ENCODE measurements around the gene RARG. TPM values are rescaled to one million over a fixed set of nuclear protein-coding genes. Genes with fewer than 3 reads are reported as not detected.

The RARG gene
- polyA plus RNA-seq, 3 donors from 2014 or later: 2.9 to 10.1 (median 4.7) TPM

- Mint-ChIP-seq H3K4me3 (peak overlapping the region in 1 of 5 donors; percentile 44), H3K27ac (peak overlapping the region in 4 of 6 donors; percentile 34 to 81 (median 64)), H3K9me3 (no peaks in the 10 kb centered on the region), H3K27me3 (ENCODE audit: low read depth in 3 of 3) (peaks cover 2 to 12% (median 4%) of the 10 kb centered on the region in 3 donors), H3K4me1 (peaks cover 41 to 46% of the 10 kb centered on the region in 2 donors), H3K36me3 (no peaks in the 10 kb centered on the region)
- no peak for DNase-seq
Measured at GRCh38 chr12:53235742-53236442, 3.9 kb upstream of the RARG start.

- Mint-ChIP-seq H3K27me3 (ENCODE audit: low read depth in 3 of 3) (peaks cover 2 to 12% (median 4%) of the 10 kb centered on the region in 3 donors), H3K9me3 (no peaks in the 10 kb centered on the region), H3K27ac (no peak overlapping the region), H3K4me3 (peak overlapping the region in 1 of 5 donors; percentile 21), H3K4me1 (peaks cover 41 to 48% of the 10 kb centered on the region in 2 donors), H3K36me3 (no peaks in the 10 kb centered on the region)
- no peak for DNase-seq
Measured at GRCh38 chr12:53235164-53235563, 3.2 kb upstream of the RARG start.

- Mint-ChIP-seq H3K36me3 (no peaks in the 10 kb centered on the region), H3K4me3 (peak overlapping the region in 1 of 5 donors; percentile 68), H3K9me3 (no peaks in the 10 kb centered on the region), H3K4me1 (peaks cover 41 to 48% of the 10 kb centered on the region in 2 donors), H3K27me3 (ENCODE audit: low read depth in 3 of 3) (peaks cover 2 to 12% (median 4%) of the 10 kb centered on the region in 3 donors), H3K27ac (peak overlapping the region in 2 of 6 donors; percentile 66 to 72)
- DNase-seq: no peak
Measured at GRCh38 chr12:53234271-53234914, 2.4 kb upstream of the RARG start.

- no peaks in the 10 kb centered on the region for H3K9me3 Mint-ChIP-seq
- DNase-seq: no peak
- no peaks in the 10 kb centered on the region for H3K36me3 Mint-ChIP-seq
- H3K4me1 Mint-ChIP-seq: peaks cover 41 to 48% of the 10 kb centered on the region in 2 donors
- peak overlapping the region in 4 of 5 donors; percentile 36 to 89 (median 78) for H3K4me3 Mint-ChIP-seq
- H3K27me3 Mint-ChIP-seq (ENCODE audit: low read depth in 3 of 3): peaks cover 2 to 12% (median 4%) of the 10 kb centered on the region in 3 donors
- peak overlapping the region in 4 of 6 donors; percentile 29 to 92 (median 77) for H3K27ac Mint-ChIP-seq
Measured at GRCh38 chr12:53233671-53234121, 1.7 kb upstream of the RARG start.

- H3K36me3 Mint-ChIP-seq: no peaks in the 10 kb centered on the region
- no peaks in the 10 kb centered on the region for H3K9me3 Mint-ChIP-seq
- H3K27me3 Mint-ChIP-seq (ENCODE audit: low read depth in 3 of 3): peaks cover 2 to 13% (median 4%) of the 10 kb centered on the region in 3 donors
- DNase-seq: peak in 2 of 3 donors; percentile 37 to 55
- peak overlapping the region; percentile 73 to 92 (median 84) for H3K27ac Mint-ChIP-seq
- H3K4me1 Mint-ChIP-seq: peaks cover 41 to 48% of the 10 kb centered on the region in 2 donors
- H3K4me3 Mint-ChIP-seq: peak overlapping the region; percentile 84 to 89 (median 89)
Measured at GRCh38 chr12:53232646-53233461, 845 bp upstream of the RARG start.

- peak overlapping the region in 1 of 6 donors; percentile 43 for H3K27ac Mint-ChIP-seq
Measured at GRCh38 chr12:53231671-53231920, 413 bp downstream of the RARG start.

GRCh38 chr12:53230108-53230845 lies 1.7 kb downstream of the RARG start:
- H3K4me1 Mint-ChIP-seq: peaks cover 20 to 28% of the 10 kb centered on the region in 2 donors
- H3K9me3 Mint-ChIP-seq: no peaks in the 10 kb centered on the region
- H3K27me3 Mint-ChIP-seq (ENCODE audit: low read depth in 3 of 3): peaks cover 2 to 15% (median 4%) of the 10 kb centered on the region in 3 donors
- DNase-seq: no peak
- H3K36me3 Mint-ChIP-seq: peaks cover 0 to 5% (median 0%) of the 10 kb centered on the region in 3 donors
- H3K4me3 Mint-ChIP-seq: peak overlapping the region in 4 of 5 donors; percentile 11 to 65 (median 24)
- peak overlapping the region; percentile 6 to 70 (median 42) for H3K27ac Mint-ChIP-seq

More at GRCh38 chr12:53231671-53231920, 413 bp downstream of the RARG start:
- Mint-ChIP-seq H3K9me3 (no peaks in the 10 kb centered on the region), H3K27me3 (ENCODE audit: low read depth in 3 of 3) (peaks cover 2 to 15% (median 4%) of the 10 kb centered on the region in 3 donors), H3K36me3 (peaks cover 0 to 5% (median 0%) of the 10 kb centered on the region in 3 donors), H3K4me3 (peak overlapping the region; percentile 39 to 77 (median 67)), H3K4me1 (peaks cover 30 to 40% of the 10 kb centered on the region in 2 donors)
- no peak for DNase-seq

GRCh38 chr12:53229454-53229853 lies 2.6 kb downstream of the RARG start:
- no peak for DNase-seq
- peaks cover 0 to 5% (median 0%) of the 10 kb centered on the region in 3 donors for H3K36me3 Mint-ChIP-seq
- H3K4me1 Mint-ChIP-seq: peaks cover 26 to 34% of the 10 kb centered on the region in 2 donors
- H3K27me3 Mint-ChIP-seq (ENCODE audit: low read depth in 3 of 3): peaks cover 2 to 15% (median 5%) of the 10 kb centered on the region in 3 donors
- no peaks in the 10 kb centered on the region for H3K9me3 Mint-ChIP-seq
- peak overlapping the region in 1 of 5 donors; percentile 65 for H3K4me3 Mint-ChIP-seq
- H3K27ac Mint-ChIP-seq: peak overlapping the region in 5 of 6 donors; percentile 18 to 70 (median 51)

GRCh38 chr12:53227836-53228235 lies 4.2 kb downstream of the RARG start:
- Mint-ChIP-seq H3K36me3 (peaks cover 0 to 5% (median 0%) of the 10 kb centered on the region in 3 donors), H3K27me3 (ENCODE audit: low read depth in 3 of 3) (peaks cover 2 to 8% (median 5%) of the 10 kb centered on the region in 3 donors), H3K4me3 (no peak overlapping the region), H3K27ac (peak overlapping the region in 1 of 6 donors; percentile 19), H3K9me3 (no peaks in the 10 kb centered on the region), H3K4me1 (peaks cover 34 to 35% of the 10 kb centered on the region in 2 donors)
- no peak for DNase-seq

- H3K4me1 Mint-ChIP-seq: peaks cover 34 to 35% of the 10 kb centered on the region in 2 donors
- H3K27ac Mint-ChIP-seq: peak overlapping the region in 1 of 6 donors; percentile 55
- DNase-seq: no peak
- peaks cover 0 to 5% (median 0%) of the 10 kb centered on the region in 3 donors for H3K36me3 Mint-ChIP-seq
- H3K4me3 Mint-ChIP-seq: no peak overlapping the region
- no peaks in the 10 kb centered on the region for H3K9me3 Mint-ChIP-seq
- H3K27me3 Mint-ChIP-seq (ENCODE audit: low read depth in 3 of 3): peaks cover 1 to 5% (median 4%) of the 10 kb centered on the region in 3 donors
Measured at GRCh38 chr12:53227341-53227740, 4.7 kb downstream of the RARG start.

- H3K27ac Mint-ChIP-seq: peak overlapping the region in 4 of 6 donors; percentile 9 to 66 (median 49)
- H3K9me3 Mint-ChIP-seq: no peaks in the 10 kb centered on the region
- H3K4me3 Mint-ChIP-seq: no peak overlapping the region
- peaks cover 0 to 5% (median 3%) of the 10 kb centered on the region in 3 donors for H3K27me3 Mint-ChIP-seq (ENCODE audit: low read depth in 3 of 3)
- H3K36me3 Mint-ChIP-seq: peaks cover 0 to 5% (median 0%) of the 10 kb centered on the region in 3 donors
- DNase-seq: no peak
- H3K4me1 Mint-ChIP-seq: peaks cover 38% of the 10 kb centered on the region in 2 donors
Measured at GRCh38 chr12:53226815-53227214, 5.2 kb downstream of the RARG start.

- H3K27me3 Mint-ChIP-seq (ENCODE audit: low read depth in 3 of 3): peaks cover 3 to 7% (median 5%) of the 10 kb centered on the region in 3 donors
- peak overlapping the region in 1 of 5 donors; percentile 25 for H3K4me3 Mint-ChIP-seq
- H3K9me3 Mint-ChIP-seq: no peaks in the 10 kb centered on the region
- peak overlapping the region in 3 of 6 donors; percentile 58 to 71 (median 62) for H3K27ac Mint-ChIP-seq
- no peak for DNase-seq
- peaks cover 34 to 39% of the 10 kb centered on the region in 2 donors for H3K4me1 Mint-ChIP-seq
- peaks cover 0 to 5% (median 0%) of the 10 kb centered on the region in 3 donors for H3K36me3 Mint-ChIP-seq
Measured at GRCh38 chr12:53225635-53226424, 6.2 kb downstream of the RARG start.
